Epithelial cell of proximal tubule (primary cell): ENCODE results near the gene CEP112. TPM values are rescaled to one million over a fixed set of nuclear protein-coding genes. Genes with fewer than 3 reads are reported as not detected.

Experiments used
- DNase-seq: peaks from one replicate; pipeline ENCODE4 v3.0.0-alpha.2; 2011; ENCODE audit warnings: low read depth
- H3K4me3 ChIP-seq: 2 replicates; pipeline ENCODE4 v1.5.1; 2011; ENCODE audit warnings: low read depth, mild to moderate bottlenecking, low read length
- CTCF ChIP-seq: conservative IDR thresholded peaks from 2 replicates; pipeline ENCODE4 v1.5.1; 2012; ENCODE audit warnings: low read depth, mild to moderate bottlenecking, low read length
- total RNA-seq: library from RNA; depleted of rRNA; stranded (reverse); fragments of >200 nt; gene quantifications from 2 replicates; pipeline ENCODE4 v1.2.3, GENCODE V29; 2015

Gene CEP112
- total RNA-seq, 1 donor from 2014 or later = 4.7 TPM

DNA sequence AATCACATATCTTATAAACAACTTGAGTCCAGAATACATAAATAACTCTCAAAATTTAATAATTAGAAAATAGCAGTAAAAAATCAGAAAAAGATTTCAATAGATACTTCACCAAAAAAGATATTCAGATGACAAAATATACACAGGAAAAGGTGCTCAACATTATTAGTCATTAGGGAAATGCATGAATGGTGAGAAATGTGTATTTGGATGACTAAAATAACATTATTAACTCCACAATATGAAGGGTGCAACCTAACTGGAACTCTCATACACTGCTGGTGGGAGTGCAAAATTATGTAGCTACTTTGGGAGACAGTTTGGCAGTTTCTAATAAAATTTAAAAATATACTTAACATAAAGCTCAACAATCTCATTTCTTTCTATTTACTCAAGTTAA, 368.2 kb downstream of the CEP112 start:
- H3K4me3 ChIP-seq = no peak overlapping the region
- no peak for TF ChIP-seq CTCF
- no peak for DNase-seq

- no peak for TF ChIP-seq CTCF
- H3K4me3 ChIP-seq = no peak overlapping the region
- no peak for DNase-seq
Measured at GRCh38 chr17:65820811-65821210, 371.1 kb downstream of the CEP112 start.

- TF ChIP-seq CTCF = no peak
- no peak for DNase-seq
Measured at GRCh38 chr17:65820306-65820705, 371.6 kb downstream of the CEP112 start.

DNA sequence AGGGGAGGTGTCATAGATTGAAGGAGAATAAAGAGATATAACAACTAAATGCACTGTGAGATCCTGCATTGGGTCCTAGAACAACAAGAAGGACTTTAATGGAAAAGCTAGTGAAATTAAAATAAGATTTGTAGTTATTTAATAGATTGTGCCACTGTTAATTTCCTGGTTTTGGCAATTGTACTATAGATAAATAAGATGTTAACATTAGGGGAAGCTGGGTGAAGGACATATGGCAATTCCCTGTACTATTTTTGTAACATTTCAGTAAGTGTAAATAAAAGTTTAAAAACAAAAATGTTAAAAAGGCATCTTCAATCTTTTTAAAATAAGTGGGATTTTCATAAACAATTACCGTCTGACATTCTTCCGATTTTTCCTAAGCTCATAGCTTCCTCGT, 372.1 kb downstream of the CEP112 start:
- no peak for DNase-seq
- no peak overlapping the region for H3K4me3 ChIP-seq
- TF ChIP-seq CTCF = no peak

More at GRCh38 chr17:65820306-65820705, 371.6 kb downstream of the CEP112 start:
- no peak overlapping the region for H3K4me3 ChIP-seq

GRCh38 chr17:65817951-65818350, 374.0 kb downstream of the CEP112 start:
- TF ChIP-seq CTCF = no peak
- no peak overlapping the region for H3K4me3 ChIP-seq

DNA sequence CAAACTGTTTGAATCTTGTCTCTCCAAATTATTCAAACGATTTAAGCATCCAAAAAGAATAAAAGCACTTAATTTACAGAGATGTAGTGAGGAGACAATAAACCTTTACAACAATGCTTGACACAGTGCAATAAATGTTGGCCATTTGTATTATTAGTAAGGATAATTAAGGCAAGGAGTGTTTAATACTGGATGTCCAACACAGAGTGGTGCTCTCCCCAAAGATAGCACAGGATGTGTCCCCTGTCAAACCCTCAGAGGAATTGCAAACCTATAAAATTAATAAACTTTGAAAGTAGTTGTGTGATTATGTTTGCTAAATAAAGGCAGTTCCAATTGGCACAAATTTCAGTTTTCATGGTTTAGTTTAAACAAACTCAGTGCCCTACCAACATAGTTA, 377.5 kb downstream of the CEP112 start:
- no peak overlapping the region for H3K4me3 ChIP-seq
- TF ChIP-seq CTCF = no peak
- no peak for DNase-seq

More at GRCh38 chr17:65817951-65818350, 374.0 kb downstream of the CEP112 start:
- DNase-seq = no peak

GRCh38 chr17:65813306-65813705, 378.6 kb downstream of the CEP112 start:
- TF ChIP-seq CTCF = no peak
- no peak overlapping the region for H3K4me3 ChIP-seq
- no peak for DNase-seq
